H1 (cell line): ENCODE data around the gene SSPN. TPM values are rescaled to one million over a fixed set of nuclear protein-coding genes. Genes with fewer than 3 reads are reported as not detected.

Source experiments
- CTCF ChIA-PET: fragments of 300-600 bp; sonication (Branson Sonifier 250); formaldehyde crosslinking; loops from one replicate; lab custom pipeline; 2021; ENCODE audit not compliant: partially characterized antibody; lab: Charles Lee
- POLR2A ChIA-PET: fragments of 300-600 bp; sonication (Branson Sonifier 250); formaldehyde crosslinking; loops from one replicate; lab custom pipeline; 2021; ENCODE audit warnings: inconsistent platforms; ENCODE audit not compliant: partially characterized antibody; lab: Charles Lee
- DNase-seq, 2 experiments: peaks; one replicate each; pipeline versions ENCODE4 v3.0.0 to v3.0.0-alpha.2; 2010 to 2022; ENCODE audit warnings: low spot score in 2 of 2, low read depth in 1 of 2, mixed read lengths in 1 of 2
- FAIRE-seq: peaks from 2 replicates; lab custom pipeline; 2011; peaks lifted over from hg19 to GRCh38; lab: Jason Lieb, UNC
- H2AFZ ChIP-seq: 2 replicates; pipeline ENCODE4 v1.8.1; 2012; ENCODE audit warnings: low read length, inconsistent platforms
- H2AK5ac ChIP-seq: 2 replicates; pipeline ENCODE4 v1.6.1; 2013; ENCODE audit warnings: low read depth, low read length
- H2BK120ac ChIP-seq: replicated peaks from 2 replicates; pipeline ENCODE3; 2013; ENCODE audit warnings: low read depth, low read length, inconsistent platforms
- H2BK12ac ChIP-seq: 2 replicates; pipeline ENCODE4 v1.6.1; 2013; ENCODE audit warnings: low read depth, low read length
- H2BK15ac ChIP-seq: 2 replicates; pipeline ENCODE4 v1.6.1; 2013; ENCODE audit warnings: low read length
- H2BK20ac ChIP-seq: 2 replicates; pipeline ENCODE4 v1.6.1; 2013; ENCODE audit warnings: low read length
- H2BK5ac ChIP-seq: 2 replicates; pipeline ENCODE4 v1.6.1; 2013; ENCODE audit warnings: low read depth, low read length
- H3K14ac ChIP-seq: 2 replicates; pipeline ENCODE4 v1.6.1; 2013; ENCODE audit warnings: inconsistent platforms; ENCODE audit not compliant: insufficient read length
- H3K18ac ChIP-seq: 2 replicates; pipeline ENCODE4 v1.6.1; 2013; ENCODE audit warnings: low read length; ENCODE audit errors: extremely low read depth
- H3K23ac ChIP-seq: 2 replicates; pipeline ENCODE4 v1.6.1; 2013; ENCODE audit warnings: inconsistent platforms; ENCODE audit not compliant: insufficient read length
- H3K23me2 ChIP-seq: 2 replicates; pipeline ENCODE4 v1.6.1; 2013; ENCODE audit warnings: low read depth, low read length
- H3K27ac ChIP-seq: 2 replicates; pipeline ENCODE4 v1.6.1; 2011; ENCODE audit warnings: low read depth, low read length, inconsistent platforms
- H3K27me3 ChIP-seq, 4 experiments: replicated peaks in 1 of 4; 1 replicate in 1 of 4; 2 replicates in 3 of 4; pipeline versions ENCODE4 v1.6.1 to v1.8.1; 2011 to 2013; ENCODE audit warnings: low read length in 3 of 4, mild to moderate bottlenecking in 3 of 4, inconsistent platforms in 2 of 4, mixed read lengths in 2 of 4, moderate library complexity in 1 of 4; ENCODE audit not compliant: control insufficient read depth in 3 of 4, insufficient read depth in 3 of 4; ENCODE audit errors: extremely low read depth in 1 of 4
- H3K36me3 ChIP-seq, 4 experiments: 2 replicates each; pipeline versions ENCODE4 v1.6.1 to v1.8.1; 2011 to 2013; ENCODE audit warnings: mild to moderate bottlenecking in 4 of 4, low read length in 3 of 4, moderate library complexity in 2 of 4, control low read depth in 1 of 4, inconsistent platforms in 1 of 4; ENCODE audit not compliant: insufficient read depth in 4 of 4, control insufficient read depth in 2 of 4
- H3K4ac ChIP-seq: replicated peaks from 2 replicates; pipeline ENCODE3; 2013; ENCODE audit warnings: low read length, low read depth, mixed read lengths, inconsistent platforms; ENCODE audit not compliant: insufficient read length
- H3K4me1 ChIP-seq, 4 experiments: replicated peaks in 1 of 4; 1 replicate in 1 of 4; 2 replicates in 3 of 4; pipeline versions ENCODE4 v1.6.1 to v1.8.1; 2011 to 2013; ENCODE audit warnings: low read length in 3 of 4, inconsistent platforms in 2 of 4, mixed read lengths in 1 of 4; ENCODE audit not compliant: insufficient read depth in 4 of 4, control insufficient read depth in 3 of 4
- H3K4me2 ChIP-seq, 2 experiments: 2 replicates each; pipeline versions ENCODE4 v1.6.1 to v1.8.1; 2011 to 2013; ENCODE audit warnings: low read depth in 2 of 2, low read length in 2 of 2, control low read depth in 1 of 2, inconsistent platforms in 1 of 2, mild to moderate bottlenecking in 1 of 2; ENCODE audit not compliant: insufficient read depth in 1 of 2
- H3K4me3 ChIP-seq, 4 experiments: fragments of 200-600, 300-600 bp in 1 of 4; sonication (generic), shearing (Covaris generic), sonication (Bioruptor Twin) in 1 of 4; 2 replicates each; pipeline versions ENCODE4 v1.5.1 to v1.8.1; 2011 to 2016; ENCODE audit warnings: low read length in 4 of 4, low read depth in 3 of 4, control low read depth in 2 of 4, inconsistent platforms in 2 of 4, mild to moderate bottlenecking in 2 of 4, mixed read lengths in 1 of 4, moderate library complexity in 1 of 4; ENCODE audit not compliant: insufficient read depth in 2 of 4; ENCODE audit errors: extremely low read depth in 1 of 4
- H3K56ac ChIP-seq: replicated peaks from 2 replicates; pipeline ENCODE3; 2013; ENCODE audit warnings: low read depth, mild to moderate bottlenecking, mixed read lengths, low read length, inconsistent platforms; ENCODE audit not compliant: insufficient read length
- H3K79me1 ChIP-seq: 2 replicates; pipeline ENCODE4 v1.6.1; 2013; ENCODE audit warnings: low read depth, low read length, control low read depth
- H3K79me2 ChIP-seq, 2 experiments: 2 replicates each; pipeline versions ENCODE4 v1.6.1 to v1.8.1; 2012 to 2013; ENCODE audit warnings: low read length in 2 of 2, mild to moderate bottlenecking in 2 of 2, inconsistent platforms in 1 of 2; ENCODE audit not compliant: insufficient read depth in 2 of 2, control insufficient read depth in 1 of 2
- H3K9ac ChIP-seq, 4 experiments: replicated peaks in 1 of 4; 1 replicate in 1 of 4; 2 replicates in 3 of 4; pipeline versions ENCODE4 v1.6.1 to v1.8.1; 2011 to 2013; ENCODE audit warnings: low read depth in 3 of 4, low read length in 3 of 4, control low read depth in 2 of 4, mild to moderate bottlenecking in 2 of 4, moderate library complexity in 2 of 4, inconsistent platforms in 1 of 4; ENCODE audit errors: extremely low read depth in 1 of 4
- H3K9me3 ChIP-seq, 2 experiments: 2 replicates each; pipeline versions ENCODE4 v1.6.1 to v1.8.1; 2012 to 2013; ENCODE audit warnings: mild to moderate bottlenecking in 2 of 2, moderate library complexity in 2 of 2, control low read depth in 1 of 2, inconsistent platforms in 1 of 2, low read depth in 1 of 2, low read length in 1 of 2, mixed read lengths in 1 of 2; ENCODE audit not compliant: insufficient read depth in 2 of 2
- H4K20me1 ChIP-seq, 2 experiments: replicated peaks in 1 of 2; 2 replicates each; pipeline versions ENCODE3 to v1.8.1; 2011 to 2013; ENCODE audit warnings: inconsistent platforms in 2 of 2, low read length in 2 of 2, mild to moderate bottlenecking in 1 of 2; ENCODE audit not compliant: insufficient read depth in 2 of 2, control insufficient read depth in 1 of 2
- H4K5ac ChIP-seq: 2 replicates; pipeline ENCODE4 v1.6.1; 2013; ENCODE audit warnings: low read length, low read depth, mixed read lengths, inconsistent platforms; ENCODE audit not compliant: insufficient read length
- H4K8ac ChIP-seq: 2 replicates; pipeline ENCODE4 v1.8.0; 2013; ENCODE audit warnings: mild to moderate bottlenecking, moderate library complexity, low read length, inconsistent platforms; ENCODE audit not compliant: insufficient read depth; ENCODE audit errors: extremely low read depth
- H4K91ac ChIP-seq: replicated peaks from 2 replicates; pipeline ENCODE3; 2013; ENCODE audit warnings: low read length, mixed read lengths, inconsistent platforms; ENCODE audit not compliant: insufficient read length
- JUN ChIP-seq: IDR thresholded peaks from 2 replicates; pipeline ENCODE4 v1.6.1; 2011; ENCODE audit warnings: low read depth, mild to moderate bottlenecking, improper control_type of control experiment, low read length
- POLR2AphosphoS5 ChIP-seq: IDR thresholded peaks from 2 replicates; pipeline ENCODE4 v1.6.1; 2011; ENCODE audit warnings: low read depth, low read length
- WGBS, 2 experiments: shearing (Covaris generic) in 1 of 2; methylation state at CpG; one replicate each; pipeline versions ENCODE4 v1.1.6 to v1.1.7; 2013 to 2015; ENCODE audit warnings: low lambda C conversion rate in 2 of 2, mixed read lengths in 2 of 2, inconsistent platforms in 1 of 2, low coverage in 1 of 2, missing lambda C conversion rate in 1 of 2; ENCODE audit not compliant: insufficient replicate concordance in 2 of 2, insufficient coverage in 1 of 2, insufficient read length in 1 of 2; ENCODE audit errors: extremely low coverage in 1 of 2, missing lambda C conversion rate in 1 of 2; 5-methylcytosine and 5-hydroxymethylcytosine counted together
- polyA plus RNA-seq, 7 experiments: library from polyadenylated mRNA; depleted of rRNA in 3 of 7; stranded (reverse) in 5 of 7; unstranded in 2 of 7; fragments of >200 nt in 5 of 7; fragments of 200-250 nt in 2 of 7; gene quantifications; 1 replicate in 5 of 7; 2 replicates in 1 of 7; 4 replicates in 1 of 7; pipeline versions ENCODE4 v1.2.1 to v1.2.3, GENCODE V29; 2011 to 2013; ENCODE audit warnings: missing spikeins in 2 of 7, mixed read lengths in 2 of 7
- total RNA-seq: library from RNA; stranded (reverse); fragmentation: NEBNext Ultra II Directional; extraction: Animal tissue kit (Norgen Biotek cat#: 25700); gene quantifications from 2 replicates; pipeline ENCODE4 v1.2.1, GENCODE V29; 2021

The SSPN gene
- total and polyA plus RNA-seq, 2 of the 8 experiments (the other 6 are each of a cell fraction or from before 2014, with no cell fraction given) = 0.86 to 1.8 TPM

GRCh38 chr12:26285401-26285800 is 90.0 kb downstream of the SSPN start:
- Histone ChIP-seq H4K8ac (no peak overlapping the region), H3K56ac (no peak overlapping the region), H3K14ac (no peak overlapping the region), H2BK120ac (no peak overlapping the region), H3K23ac (no peak overlapping the region), H3K4me1 (no peaks in the 10 kb centered on the region), H3K9ac (no peak overlapping the region), H3K9me3 (no peaks in the 10 kb centered on the region), H3K36me3 (no peaks in the 10 kb centered on the region), H2AFZ (no peak overlapping the region), H3K27me3 (no peaks in the 10 kb centered on the region), H3K4me3 (no peak overlapping the region), H4K91ac (no peak overlapping the region), H2AK5ac (no peak overlapping the region), H2BK12ac (no peak overlapping the region), H3K23me2 (no peaks in the 10 kb centered on the region), H3K79me1 (no peaks in the 10 kb centered on the region), H3K4ac (no peak overlapping the region), H3K27ac (no peak overlapping the region), H2BK5ac (no peak overlapping the region), H4K5ac (no peak overlapping the region), H2BK15ac (no peak overlapping the region), H2BK20ac (no peak overlapping the region), H3K79me2 (no peaks in the 10 kb centered on the region), H3K4me2 (no peak overlapping the region), H3K18ac (no peak overlapping the region), H4K20me1 (no peaks in the 10 kb centered on the region)
- CTCF ChIA-PET = no interaction called here
- WGBS, 2 experiments = 89% methylated on average over 1 of the region's 1 CpG; no CpG with 5 or more reads in 1 of the 2 experiments
- DNase-seq (no peak), FAIRE-seq (no peak)
- POLR2A ChIA-PET = no interaction called here
- no peak for TF ChIP-seq POLR2AphosphoS5
- no peak for TF ChIP-seq JUN
